ENCODE results near the gene COL6A2. TPM values are rescaled to one million over a fixed set of nuclear protein-coding genes. Genes with fewer than 3 reads are reported as not detected.
"Not testable (repeated sequence)": the region's sequence is repeated elsewhere in the genome, so short reads cannot be mapped to it uniquely, and the experiment has no call there.

The COL6A2 gene
- total and polyA plus RNA-seq, 2 donors (not counting 1 experiment from before 2014, with no cell fraction given) = 1.2 to 2.1 TPM

- Histone ChIP-seq H3K36me3 (replicated peaks in 1 of 2; ENCODE audit: control extremely low read depth in 1 of 2, control insufficient read depth in 1 of 2, extremely low read depth in 1 of 2, insufficient read depth in 2 of 2, low read length in 1 of 2) (no peaks in the 10 kb centered on the region), H3K4me3 (ENCODE audit: control extremely low read depth in 1 of 5, extremely low read depth in 1 of 5, insufficient read depth in 1 of 5, low read depth in 2 of 5, low read length in 4 of 5) (no peak overlapping the region), H3K27me3 (replicated peaks in 1 of 4; ENCODE audit: control extremely low read depth in 1 of 4, control insufficient read depth in 3 of 4, insufficient read depth in 4 of 4, low read length in 3 of 4) (peaks cover 0 to 42% (median 8%) of the 10 kb centered on the region in 4 experiments), H3K79me2 (ENCODE audit: control insufficient read depth, insufficient read depth, low read length) (no peaks in the 10 kb centered on the region), H3K4me2 (replicated peaks; ENCODE audit: low read depth, low read length, poor library complexity, severe bottlenecking) (no peak overlapping the region), H3K4me1 (ENCODE audit: control insufficient read depth in 2 of 2, insufficient read depth in 2 of 2, low read length in 2 of 2) (peaks cover 5 to 8% of the 10 kb centered on the region in 2 donors), H3K27ac (ENCODE audit: low read length in 2 of 2) (no peak overlapping the region), H2AFZ (ENCODE audit: insufficient read depth, low read depth, low read length, poor library complexity, severe bottlenecking) (no peak overlapping the region), H3K9me3 (ENCODE audit: control extremely low read depth in 1 of 3, control insufficient read depth in 2 of 3, insufficient read depth in 1 of 3, low read length in 2 of 3) (peaks cover 0 to 61% (median 9%) of the 10 kb centered on the region in 3 donors), H4K20me1 (ENCODE audit: control insufficient read depth, insufficient read depth, low read length, poor library complexity, severe bottlenecking) (no peaks in the 10 kb centered on the region), H3K9ac (ENCODE audit: low read length) (no peak overlapping the region)
- H3K27ac Mint-ChIP-seq = no peak overlapping the region
- DNase-seq (no peak), ATAC-seq (ENCODE audit: low read depth) (no peak)
- H3K4me3 Mint-ChIP-seq = no peak overlapping the region
- peaks cover 3% of the 10 kb centered on the region for H3K4me1 Mint-ChIP-seq
- ChIA-PET POLR2A (no interaction called here), CTCF (no interaction called here)
- H3K9me3 Mint-ChIP-seq (ENCODE audit: insufficient read depth) = peaks cover 13% of the 10 kb centered on the region
- WGBS (ENCODE audit: insufficient coverage) = 98% methylated on average over 12 of the region's 12 CpGs
- TF ChIP-seq EZH2 (IDR thresholded peaks at IDR 0.05; ENCODE audit: borderline replicate concordance, insufficient read depth, low read depth, low read length, poor library complexity, severe bottlenecking) (no peak), CTCF (IDR thresholded peaks at IDR 0.05) (no peak)
- intact Hi-C loops (cut with micrococcal nuclease) = no loop called here
- peaks cover 41% of the 10 kb centered on the region for H3K27me3 Mint-ChIP-seq
Measured at GRCh38 chr21:46059195-46059594, 38.7 kb upstream of the COL6A2 start.

GRCh38 chr21:46059711-46060455, 38.0 kb upstream of the COL6A2 start:
- H3K4me3 ChIP-seq (ENCODE audit: control extremely low read depth in 1 of 5, extremely low read depth in 1 of 5, insufficient read depth in 1 of 5, low read depth in 2 of 5, low read length in 4 of 5); H4K20me1 ChIP-seq (ENCODE audit: control insufficient read depth, insufficient read depth, low read length, poor library complexity, severe bottlenecking); H2AFZ ChIP-seq (ENCODE audit: insufficient read depth, low read depth, low read length, poor library complexity, severe bottlenecking); ATAC-seq (ENCODE audit: low read depth); intact Hi-C loops (cut with micrococcal nuclease); POLR2A ChIA-PET; H3K4me3 Mint-ChIP-seq; DNase-seq; H3K27ac ChIP-seq (ENCODE audit: low read length in 2 of 2); H3K9ac ChIP-seq (ENCODE audit: low read length); H3K27ac Mint-ChIP-seq; H3K4me2 ChIP-seq (replicated peaks; ENCODE audit: low read depth, low read length, poor library complexity, severe bottlenecking); H3K4me1 Mint-ChIP-seq; H3K79me2 ChIP-seq (ENCODE audit: control insufficient read depth, insufficient read depth, low read length); CTCF ChIA-PET; H3K4me1 ChIP-seq (ENCODE audit: control insufficient read depth in 2 of 2, insufficient read depth in 2 of 2, low read length in 2 of 2); H3K36me3 ChIP-seq (replicated peaks in 1 of 2; ENCODE audit: control extremely low read depth in 1 of 2, control insufficient read depth in 1 of 2, extremely low read depth in 1 of 2, insufficient read depth in 2 of 2, low read length in 1 of 2): not testable (repeated sequence)
- 94% methylated on average over 19 of the region's 21 CpGs for WGBS (ENCODE audit: insufficient coverage)
- peaks cover 0 to 62% (median 9%) of the 10 kb centered on the region in 3 donors for H3K9me3 ChIP-seq (ENCODE audit: control extremely low read depth in 1 of 3, control insufficient read depth in 2 of 3, insufficient read depth in 1 of 3, low read length in 2 of 3)
- H3K27me3 Mint-ChIP-seq = peaks cover 44% of the 10 kb centered on the region
- peaks cover 0 to 42% (median 8%) of the 10 kb centered on the region in 4 experiments for H3K27me3 ChIP-seq (replicated peaks in 1 of 4; ENCODE audit: control extremely low read depth in 1 of 4, control insufficient read depth in 3 of 4, insufficient read depth in 4 of 4, low read length in 3 of 4)
- H3K9me3 Mint-ChIP-seq (ENCODE audit: insufficient read depth) = peaks cover 13% of the 10 kb centered on the region

Measured in B cell (primary cell).